HG02840 (cell line): Measurements from ENCODE around the gene UBE2H.
"Not testable (repeated sequence)": the region's sequence is repeated elsewhere in the genome, so short reads cannot be mapped to it uniquely, and the experiment has no call there.

Experiments used
- ATAC-seq: cut with Tn5 transposase; IDR thresholded peaks from one replicate; pipeline ENCODE4 v1.9.1; 2021; ENCODE audit warnings: mild to moderate bottlenecking, moderate library complexity, moderate number of reproducible peaks; ENCODE audit not compliant: unreplicated experiment, low FRiP score

UBE2H gene

DNA sequence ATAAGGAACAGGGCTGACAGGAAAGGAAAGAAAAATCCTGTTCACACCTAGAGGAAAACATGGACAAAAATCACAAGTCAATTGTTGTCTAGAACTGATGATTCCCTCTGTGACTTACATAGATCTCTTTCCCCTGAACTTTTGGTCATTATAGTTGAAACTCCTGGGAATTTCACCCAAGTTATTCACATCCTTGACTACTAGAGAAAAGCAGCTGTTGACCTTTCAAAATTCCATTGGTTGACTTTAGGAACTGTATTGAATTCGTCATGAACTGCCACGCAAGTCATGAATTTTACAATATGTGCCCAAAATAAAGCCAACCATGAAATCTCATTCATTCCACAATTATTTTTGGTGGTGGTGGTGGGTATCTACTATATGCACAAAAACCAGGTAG lies 104.3 kb downstream of the UBE2H start:
- ATAC-seq: no peak

DNA sequence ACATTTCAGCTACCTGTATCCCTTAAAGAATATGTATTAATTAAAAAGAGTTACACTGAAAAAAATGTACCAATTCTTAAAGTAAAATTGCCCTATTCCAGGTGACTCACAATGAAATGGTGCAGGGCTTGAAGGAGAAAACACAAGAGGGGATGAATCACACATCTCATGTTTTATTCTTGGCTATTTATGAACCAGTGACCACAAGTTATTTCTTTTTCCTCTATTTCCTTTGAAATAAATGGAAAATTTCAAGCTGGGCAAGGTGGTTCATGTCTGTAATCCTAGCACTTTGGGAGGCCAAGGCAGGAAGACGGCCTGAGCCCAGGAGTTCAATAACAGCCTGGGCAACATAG lies 106.8 kb downstream of the UBE2H start:
- ATAC-seq: no peak

DNA sequence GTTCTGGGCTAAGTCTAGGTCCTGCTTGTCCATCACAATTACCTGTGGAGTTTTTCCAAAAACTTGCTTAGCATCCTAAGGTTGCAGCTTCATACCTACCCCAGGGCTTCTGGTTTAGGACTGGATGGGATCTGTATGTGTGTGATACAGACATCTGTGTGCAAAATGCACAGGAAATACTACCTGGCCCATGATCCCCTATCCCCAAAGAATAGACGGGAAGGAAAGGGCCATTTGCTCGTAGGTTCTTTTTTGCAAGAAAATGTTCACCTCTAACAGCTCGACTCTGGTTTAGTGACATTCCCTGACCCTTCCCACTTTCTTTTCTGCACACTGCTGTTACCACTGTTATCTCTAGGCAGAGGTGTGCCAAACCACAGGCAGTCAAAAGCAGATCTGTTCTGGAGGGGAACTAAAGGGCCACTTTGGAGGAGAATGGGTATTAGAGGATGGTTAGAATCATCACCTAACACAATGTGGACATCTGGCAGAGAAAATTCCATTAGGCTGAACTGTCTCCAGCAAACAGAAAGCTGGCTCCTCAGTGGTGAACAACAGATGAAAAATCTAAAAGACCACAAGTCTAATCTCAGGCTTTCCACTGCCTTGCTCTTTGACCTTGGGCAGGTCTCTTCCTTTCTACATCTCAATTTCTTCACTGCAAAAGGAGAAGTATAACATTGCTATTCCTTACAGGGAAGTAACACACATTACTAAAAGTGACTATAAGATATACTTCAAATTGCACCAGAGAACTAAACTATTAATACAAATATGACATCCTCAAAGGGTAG lies 107.4 kb downstream of the UBE2H start:
- ATAC-seq: no peak

DNA sequence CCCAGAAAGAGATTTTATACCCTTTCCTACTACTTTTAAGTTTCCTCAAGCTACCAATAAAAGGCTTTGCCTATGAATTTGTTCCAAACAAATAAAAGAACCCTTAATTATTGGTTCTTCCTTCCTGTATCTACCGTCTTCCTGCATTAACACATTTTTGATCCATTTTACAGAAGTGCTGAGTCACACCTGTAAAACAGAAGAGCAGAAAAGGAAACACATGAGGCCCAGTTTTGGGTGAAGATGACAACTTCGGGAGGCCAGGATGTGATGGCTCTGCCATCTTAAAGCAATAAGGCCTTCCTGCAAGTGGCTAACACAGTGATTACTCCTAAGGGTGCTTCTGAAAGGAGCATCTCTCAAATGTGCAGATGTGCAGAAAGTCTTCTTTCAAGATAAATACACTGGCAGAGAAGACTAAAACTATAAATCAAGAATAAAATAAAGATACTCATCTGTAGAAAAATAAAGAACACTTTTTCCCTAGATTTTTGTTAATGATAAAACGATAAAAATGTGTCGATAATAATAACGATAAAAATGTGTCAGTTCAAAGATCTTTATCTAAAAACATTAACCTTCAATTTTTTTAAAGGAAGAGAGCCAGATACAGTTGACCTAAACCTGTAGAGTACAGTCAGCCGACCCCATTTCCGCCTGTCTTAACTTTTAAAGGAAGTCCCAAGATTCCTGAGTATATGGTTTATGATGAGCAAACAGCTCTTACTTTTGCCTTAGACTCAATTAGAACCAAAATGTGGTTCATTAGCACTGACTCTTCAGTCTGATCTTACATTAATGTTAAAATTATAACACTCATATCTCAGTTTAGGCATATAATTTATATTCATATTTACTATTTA lies 108.6 kb downstream of the UBE2H start:
- no peak for ATAC-seq

DNA sequence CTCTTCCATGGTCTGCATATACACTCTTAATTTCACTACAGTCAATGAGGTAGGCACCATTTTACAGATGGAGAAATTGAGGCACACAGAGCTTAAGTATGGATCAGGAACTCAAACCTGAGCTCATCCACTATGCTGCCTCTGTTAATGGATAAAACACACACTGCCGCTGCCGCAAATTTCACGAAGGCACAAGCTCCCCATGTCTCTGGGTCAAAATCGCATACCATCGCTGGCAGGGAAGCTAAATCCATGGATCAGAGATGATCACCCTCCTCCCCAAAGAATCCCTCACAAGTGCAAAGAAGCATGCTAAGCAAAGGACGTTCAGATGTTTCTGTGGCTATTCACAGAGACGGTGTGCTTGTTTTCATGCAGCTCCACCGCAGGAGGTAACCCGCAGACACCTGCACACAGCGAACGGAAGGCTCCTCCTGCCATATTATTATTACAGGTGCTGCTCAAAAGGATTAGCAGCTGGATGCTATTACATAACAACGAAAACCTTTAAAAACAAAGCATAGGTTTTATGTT lies 109.3 kb downstream of the UBE2H start:
- no peak for ATAC-seq

DNA sequence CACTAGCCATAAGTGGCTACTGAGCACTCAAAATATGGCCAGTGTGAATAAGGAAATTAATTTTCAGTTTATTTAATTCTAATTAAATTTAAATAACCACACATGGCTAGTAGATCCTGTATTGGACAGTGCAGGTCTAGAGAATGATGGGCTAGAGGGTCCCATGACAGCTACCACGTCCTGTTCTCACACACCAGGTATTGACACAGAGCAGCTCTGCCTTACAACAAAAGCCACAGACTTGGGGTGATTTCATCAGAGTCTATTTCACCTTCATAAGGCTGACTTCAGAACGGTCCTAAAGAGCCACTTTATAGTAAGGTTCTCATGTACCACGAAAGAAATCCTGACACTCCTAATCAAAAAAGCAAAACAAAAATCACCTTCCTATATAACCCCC lies 111.3 kb downstream of the UBE2H start:
- ATAC-seq: no peak

DNA sequence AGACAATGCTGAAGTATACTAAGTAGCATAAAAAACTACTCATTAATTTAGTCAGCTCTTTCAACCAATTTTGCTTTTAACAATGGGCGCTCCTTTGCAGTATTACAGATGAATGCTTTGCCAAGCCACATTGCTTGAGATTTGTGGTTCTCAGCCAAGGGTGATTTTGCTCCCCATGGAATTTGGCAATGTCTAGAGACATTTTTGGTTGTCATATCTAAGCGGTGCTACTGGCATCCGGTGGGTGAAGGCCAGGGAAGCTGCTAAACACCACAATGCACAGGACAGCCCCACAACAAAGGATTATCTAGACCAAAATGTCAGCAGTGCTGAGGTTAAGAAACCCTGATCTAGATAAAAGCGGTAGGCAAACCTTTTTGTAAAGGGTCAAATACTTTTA lies 112.0 kb downstream of the UBE2H start:
- ATAC-seq: no peak

DNA sequence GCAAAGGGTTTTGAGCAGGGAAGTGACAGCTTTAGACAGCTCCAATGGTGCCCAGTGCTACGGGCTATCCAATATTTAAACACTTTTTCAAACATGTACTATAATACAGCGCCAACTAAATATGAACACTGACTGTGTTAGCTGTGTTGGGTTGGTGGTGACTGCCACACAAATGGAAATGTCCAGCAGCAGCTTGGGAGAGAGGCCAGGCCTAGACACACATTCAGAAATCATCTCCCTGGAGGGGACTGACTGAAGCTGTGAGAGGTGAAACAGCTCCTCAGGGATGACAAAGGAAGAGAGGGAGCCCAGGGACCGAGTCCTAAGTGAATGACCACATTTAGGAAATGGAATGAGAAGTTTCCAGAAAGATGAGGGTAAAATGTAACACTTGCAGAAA lies 115.8 kb downstream of the UBE2H start:
- ATAC-seq: no peak

DNA sequence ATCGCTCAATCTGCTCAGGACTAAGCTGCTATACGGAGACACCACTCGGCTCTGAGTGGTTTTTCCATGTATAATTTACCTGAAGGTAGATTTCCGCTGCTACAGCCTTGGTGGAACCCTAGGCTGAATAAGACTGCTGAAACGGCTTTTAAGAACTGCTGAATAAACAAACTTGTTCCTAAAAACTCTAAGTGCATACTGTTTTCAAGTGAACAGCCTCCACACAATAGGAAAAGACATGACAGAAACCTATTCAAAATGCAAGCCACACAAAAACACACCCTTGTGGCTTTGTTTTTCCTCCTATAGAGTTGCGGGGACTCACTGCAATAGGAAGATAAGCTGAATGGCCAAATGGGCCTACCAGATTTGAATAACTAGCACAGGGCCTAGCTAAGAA lies 117.2 kb downstream of the UBE2H start:
- no peak for ATAC-seq

DNA sequence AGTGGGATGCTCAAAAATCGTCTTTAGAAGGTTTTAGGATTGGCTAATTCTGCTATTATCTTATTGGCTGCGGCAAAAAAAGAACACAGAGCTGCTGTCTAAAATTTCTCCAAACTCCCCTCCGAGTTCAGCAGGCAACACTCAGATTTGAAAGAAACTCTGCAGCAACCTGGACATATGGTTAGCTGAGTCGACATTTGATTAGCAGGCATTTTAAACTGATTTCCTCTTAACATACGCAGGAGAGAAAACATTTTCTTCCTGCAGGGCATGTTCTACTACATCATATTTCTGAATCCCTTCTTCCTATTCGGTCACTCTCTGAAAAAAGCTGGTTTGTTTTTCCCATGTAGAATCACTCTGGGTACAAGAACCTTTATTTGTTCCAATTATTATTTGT lies 119.4 kb downstream of the UBE2H start:
- ATAC-seq: not testable (repeated sequence)

DNA sequence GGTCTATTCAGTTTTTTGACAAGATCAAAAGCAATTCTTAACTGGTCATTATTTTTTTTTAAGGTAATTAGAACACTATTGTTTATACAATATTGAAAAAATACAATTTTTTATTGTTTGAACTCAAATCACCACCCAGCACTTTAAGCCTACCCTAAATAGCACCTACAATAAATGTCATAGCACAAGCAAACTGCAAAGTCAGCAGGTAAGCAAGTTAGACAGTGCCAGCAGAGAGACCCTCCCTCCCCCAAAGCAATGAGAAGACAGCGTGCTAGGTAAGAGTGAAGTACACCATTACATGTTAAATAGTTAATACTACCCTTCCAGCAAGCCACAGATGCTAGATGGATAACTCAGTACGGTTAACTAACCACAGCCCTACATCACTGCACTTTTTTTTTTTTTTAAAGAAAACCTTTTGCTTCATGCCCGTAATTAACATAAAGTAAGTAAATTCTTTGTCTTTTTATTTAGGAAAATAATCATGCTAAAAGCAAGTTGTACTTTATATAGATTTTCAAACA lies 120.0 kb downstream of the UBE2H start:
- no peak for ATAC-seq

DNA sequence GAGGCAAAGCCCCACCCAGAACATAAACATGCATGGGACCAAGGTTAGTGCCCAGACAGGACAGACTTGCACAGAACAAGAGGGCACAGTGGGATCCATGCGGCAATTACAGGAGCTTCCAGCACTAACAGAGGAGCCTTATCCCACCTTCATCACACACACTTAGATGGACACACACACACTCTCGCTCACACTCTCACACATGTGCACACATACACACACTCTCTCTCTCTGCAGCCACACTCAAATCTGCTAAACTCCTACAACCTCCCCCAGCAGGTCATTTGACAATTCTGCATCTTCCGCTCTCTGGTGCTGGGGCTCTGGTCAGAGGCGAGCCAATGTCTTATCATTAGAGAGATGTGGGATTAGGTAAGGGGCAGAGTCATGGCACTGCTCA lies 120.5 kb downstream of the UBE2H start:
- ATAC-seq: no peak

DNA sequence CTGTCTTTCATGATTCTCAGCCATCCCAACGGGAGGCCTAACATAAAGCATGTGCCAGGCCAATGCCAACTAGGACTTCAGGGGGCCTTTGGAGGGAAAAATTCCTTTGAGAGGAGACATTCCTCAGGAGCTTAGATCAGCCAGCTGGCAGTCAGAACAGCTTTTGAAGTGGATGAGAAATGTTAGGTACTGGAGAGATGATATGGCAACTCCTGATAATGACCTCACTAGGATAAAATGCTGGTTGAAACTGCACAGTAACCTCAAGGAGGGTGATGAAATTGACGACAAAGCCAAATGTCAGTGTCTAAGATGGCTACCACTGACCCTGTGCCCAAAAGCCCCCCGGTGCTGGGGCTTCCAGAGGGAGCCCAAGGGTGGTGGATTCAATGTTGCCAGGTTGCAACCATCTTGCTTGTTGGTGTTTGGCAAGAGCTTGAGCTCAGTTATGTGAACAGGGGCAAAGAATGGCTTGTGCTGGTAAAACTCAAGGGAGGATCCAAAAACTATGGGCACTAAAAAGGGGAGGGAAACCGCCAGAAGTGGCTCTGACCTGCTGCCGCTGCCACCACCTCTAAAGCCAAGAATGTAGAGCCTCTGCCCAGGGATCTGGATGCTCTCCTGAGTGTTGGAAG lies 121.2 kb downstream of the UBE2H start:
- ATAC-seq: no peak

DNA sequence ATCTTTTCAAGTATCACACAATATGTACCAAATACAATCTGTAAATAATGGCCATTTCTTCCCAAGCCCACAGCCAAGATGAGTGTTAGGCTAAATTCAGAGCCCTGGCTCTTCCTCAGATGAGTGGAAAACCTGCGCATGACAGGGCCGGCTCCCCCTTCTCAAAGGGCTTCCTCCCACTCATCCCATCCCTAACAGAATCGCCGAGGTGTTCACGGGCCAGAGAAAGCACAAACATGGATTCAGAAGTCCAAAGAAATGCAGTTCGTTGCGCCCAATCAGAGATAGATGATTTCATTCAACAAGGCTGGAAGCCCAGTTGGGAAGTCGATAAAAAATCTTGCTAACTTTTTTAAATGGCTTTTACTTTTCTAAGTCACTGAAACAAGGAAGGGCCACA lies 121.8 kb downstream of the UBE2H start:
- no peak for ATAC-seq

DNA sequence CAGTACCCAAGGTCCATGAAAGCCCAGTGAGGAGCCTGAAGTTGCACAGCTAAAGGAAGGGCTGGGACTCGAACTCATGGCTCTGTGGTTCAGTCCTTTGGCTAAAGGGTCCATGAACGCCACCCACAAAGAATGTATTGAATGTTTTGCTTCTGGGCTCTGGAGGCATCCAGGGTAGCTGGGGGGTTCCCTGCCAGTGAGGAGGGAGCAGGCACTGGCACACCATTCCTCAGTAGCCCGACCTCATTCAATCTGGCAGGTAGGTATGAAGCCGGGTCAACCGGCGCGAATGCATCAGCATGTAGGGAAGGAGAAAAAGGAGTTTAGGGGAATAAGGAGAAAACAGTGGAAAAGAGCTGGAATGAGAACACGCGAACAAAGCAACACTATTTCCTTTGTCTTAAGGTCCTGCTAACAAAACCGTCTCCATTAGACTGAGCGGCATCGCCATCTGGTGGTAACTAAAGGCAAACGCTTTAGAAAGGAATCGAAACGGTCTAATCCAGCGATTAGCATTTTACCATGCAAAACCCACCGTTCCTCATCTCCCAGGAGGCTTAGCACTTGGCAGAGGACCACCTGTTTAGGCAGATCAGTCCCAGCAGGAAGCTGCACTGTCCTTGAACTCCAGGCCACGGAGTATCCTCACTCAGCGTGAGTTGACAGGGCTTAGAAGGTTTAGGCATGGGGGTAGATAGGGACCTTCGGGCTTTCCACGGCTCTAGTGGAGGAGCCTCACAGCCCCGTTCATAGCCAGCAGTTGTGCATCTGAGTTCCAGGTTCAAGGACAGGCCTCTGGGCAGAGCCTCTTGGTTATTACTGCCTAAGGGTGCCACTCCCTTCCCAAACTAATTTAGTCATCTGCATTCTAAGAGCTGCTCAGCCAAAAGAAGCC lies 122.8 kb downstream of the UBE2H start:
- no peak for ATAC-seq

DNA sequence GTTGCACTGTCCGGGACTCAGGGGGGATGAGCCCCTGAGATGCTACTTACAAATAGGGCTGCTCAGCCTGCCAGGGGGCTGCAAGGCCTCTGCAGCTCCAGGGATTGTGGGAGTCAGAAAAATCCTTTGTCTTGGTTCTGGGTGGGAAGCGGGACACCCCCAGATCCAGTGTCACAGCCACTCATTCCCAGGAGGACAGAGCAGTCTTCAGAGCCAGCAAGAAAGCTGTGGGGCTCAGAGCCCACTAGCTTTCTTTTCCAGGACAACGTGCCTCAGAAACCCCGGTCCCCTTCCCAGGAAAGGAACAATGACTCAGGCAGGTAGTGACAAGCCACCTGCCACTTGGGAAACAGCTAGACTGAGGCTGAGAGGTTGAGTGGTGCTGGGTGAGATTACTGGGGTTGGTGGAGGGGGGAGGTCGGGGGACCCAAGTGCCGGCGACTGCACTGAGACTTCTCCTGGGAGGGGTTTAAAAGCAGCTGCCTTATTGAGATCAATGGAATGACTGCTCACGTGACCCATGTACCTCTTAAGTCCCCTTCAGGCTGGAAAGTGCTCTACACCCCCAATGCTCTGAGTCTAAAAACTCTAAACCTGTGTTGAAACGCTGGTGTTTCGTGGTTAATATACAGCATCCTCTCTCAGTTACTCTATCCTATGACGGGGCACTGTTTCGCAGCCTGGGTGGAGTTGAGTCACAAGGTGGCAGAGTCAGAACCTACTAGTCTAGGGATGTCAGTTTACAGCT lies 123.6 kb downstream of the UBE2H start:
- ATAC-seq: no peak

DNA sequence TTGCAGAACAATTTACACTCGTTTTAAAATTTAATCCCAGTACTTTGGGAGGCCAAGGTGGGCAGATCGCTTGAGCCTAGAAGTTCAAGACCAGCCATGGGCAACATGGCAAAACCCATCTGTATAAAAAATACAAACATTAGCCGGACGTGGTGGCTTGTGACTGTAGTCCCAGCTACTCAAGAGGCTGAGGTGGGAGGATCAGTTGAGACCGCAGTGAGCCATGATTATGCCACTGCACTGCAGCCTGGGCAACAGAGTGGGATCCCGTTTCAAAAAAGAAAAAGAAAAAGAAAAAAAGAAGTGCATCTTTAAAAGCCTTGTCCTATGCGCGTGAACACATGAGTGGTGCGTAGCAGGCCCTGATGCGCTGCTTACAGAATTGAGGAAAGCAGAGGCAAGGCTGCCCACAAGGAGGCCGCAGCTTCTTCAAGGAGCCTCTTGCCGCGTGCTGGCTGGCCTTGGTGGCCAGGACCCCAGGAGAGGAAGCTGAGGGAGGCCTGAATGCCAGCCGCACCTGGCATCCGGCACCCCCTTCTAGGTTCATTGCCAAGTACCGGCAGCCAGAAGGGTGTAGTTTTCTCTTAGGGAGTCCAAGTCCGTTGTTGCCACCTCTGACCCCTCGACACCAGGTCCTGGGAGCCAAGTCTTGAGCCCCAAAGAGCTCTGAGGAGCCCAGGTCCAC lies 124.5 kb downstream of the UBE2H start:
- no peak for ATAC-seq

DNA sequence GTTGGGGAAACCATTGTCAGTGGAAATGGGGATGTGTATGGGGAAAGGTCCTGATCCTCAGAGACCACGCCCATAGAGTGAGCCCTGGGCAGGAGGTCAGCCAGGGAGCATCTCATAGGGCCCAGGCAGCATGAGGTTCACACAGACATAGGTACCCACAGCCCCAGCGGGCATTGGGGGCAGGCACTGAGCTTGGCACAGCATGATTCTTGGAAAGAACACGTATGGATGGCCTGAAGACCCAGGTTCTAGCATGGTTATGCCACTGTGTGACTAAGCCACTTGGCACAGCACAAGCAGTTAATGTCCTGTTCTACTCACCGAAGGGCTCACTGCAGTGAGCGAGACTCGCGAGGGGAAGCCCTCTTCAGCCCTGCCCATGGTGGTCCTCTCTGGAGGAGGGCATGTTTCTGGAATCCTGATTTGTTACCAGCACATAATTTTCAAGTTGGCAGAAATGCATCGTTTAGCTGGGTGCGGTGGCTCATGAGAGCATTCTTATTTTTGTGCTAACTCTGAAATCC lies 125.2 kb downstream of the UBE2H start:
- no peak for ATAC-seq
